ENCODE measurements around the gene DISC1.

The DISC1 gene

DNA sequence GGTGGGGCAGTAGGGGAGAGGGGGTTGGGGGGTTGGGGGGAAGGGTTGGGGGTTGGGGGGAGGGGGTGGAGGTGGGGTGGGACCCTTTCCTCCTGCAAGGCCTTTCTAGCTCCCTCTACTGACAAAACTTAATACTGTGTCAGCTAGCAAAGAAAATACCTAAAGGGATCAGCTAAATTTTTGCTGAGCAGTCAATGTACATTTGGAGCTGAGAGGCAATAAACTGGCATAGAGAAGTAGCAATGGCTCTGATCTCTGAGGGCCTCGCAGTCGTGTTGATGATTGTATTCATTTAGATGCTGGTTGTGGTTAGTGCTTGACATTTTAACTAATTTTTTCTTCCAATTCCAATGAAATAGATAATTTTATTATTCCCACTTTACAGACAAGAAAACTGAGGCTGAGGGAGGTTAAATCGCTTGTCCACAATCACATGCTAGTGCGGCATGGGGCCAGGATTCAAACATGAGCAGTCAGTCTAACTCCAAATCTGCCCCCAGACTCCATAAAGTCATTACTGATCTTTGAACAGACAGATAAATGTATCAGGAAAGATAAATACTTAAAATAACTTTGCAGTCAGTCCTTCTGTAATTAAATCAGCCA lies 357.1 kb downstream of the DISC1 start:
- H3K4me1 Mint-ChIP-seq: no peaks in the 10 kb centered on the region
- no peaks in the 10 kb centered on the region for H3K36me3 Mint-ChIP-seq (ENCODE audit: insufficient read depth)
- H3K9me3 Mint-ChIP-seq: no peaks in the 10 kb centered on the region
- DNase-seq (ENCODE audit: low spot score in 2 of 2) (no peak), ATAC-seq (replicated peaks; ENCODE audit: extremely low read depth, poor library complexity, severe bottlenecking) (no peak)
- H3K27me3 Mint-ChIP-seq: no peaks in the 10 kb centered on the region
- H3K27ac Mint-ChIP-seq (ENCODE audit: low read depth): no peak overlapping the region
- no peak overlapping the region for H3K4me3 Mint-ChIP-seq

DNA sequence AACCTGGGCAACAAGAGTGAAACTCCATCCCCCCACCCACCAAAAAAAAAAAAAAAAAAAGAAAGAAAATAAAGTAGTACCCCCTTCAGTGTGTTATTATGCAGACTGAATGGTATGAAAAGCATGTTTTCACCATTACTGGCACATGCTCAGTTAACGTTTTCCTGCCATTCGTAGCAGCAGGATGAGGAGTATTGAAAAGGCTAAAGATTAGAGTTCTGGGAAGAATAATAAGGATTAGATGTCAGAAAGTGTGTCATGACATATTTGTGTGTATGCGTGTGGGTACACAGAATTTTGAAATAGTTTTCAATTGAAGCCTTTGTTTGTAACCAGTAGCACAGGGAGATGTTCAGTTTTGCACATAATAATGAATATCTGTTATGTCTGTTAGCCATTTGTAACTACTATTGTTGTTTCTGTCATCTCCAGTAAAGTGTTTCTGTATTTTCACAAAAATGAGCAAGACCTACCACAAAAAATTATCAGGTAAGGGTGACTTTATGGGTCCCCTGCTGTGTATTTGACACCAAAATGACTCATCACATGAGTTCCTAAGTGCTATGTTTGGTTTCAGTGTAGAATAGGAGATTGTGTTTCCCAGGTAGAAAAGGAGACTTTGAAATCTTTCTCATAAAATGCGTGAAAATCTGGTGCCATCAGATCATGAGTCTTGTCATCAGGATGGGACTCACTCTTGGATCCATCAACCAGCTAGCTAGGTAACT lies 358.9 kb downstream of the DISC1 start:
- DNase-seq (ENCODE audit: low spot score in 2 of 2) (no peak), ATAC-seq (replicated peaks; ENCODE audit: extremely low read depth, poor library complexity, severe bottlenecking) (no peak)
- H3K4me3 Mint-ChIP-seq: no peak overlapping the region
- H3K4me1 Mint-ChIP-seq: no peaks in the 10 kb centered on the region
- no peaks in the 10 kb centered on the region for H3K9me3 Mint-ChIP-seq
- H3K27ac Mint-ChIP-seq (ENCODE audit: low read depth): no peak overlapping the region
- H3K36me3 Mint-ChIP-seq (ENCODE audit: insufficient read depth): no peaks in the 10 kb centered on the region
- H3K27me3 Mint-ChIP-seq: no peaks in the 10 kb centered on the region

GRCh38 chr1:231986631-231987336 lies 360.2 kb downstream of the DISC1 start:
- Mint-ChIP-seq H3K4me3 (no peak overlapping the region), H3K4me1 (no peaks in the 10 kb centered on the region), H3K27me3 (no peaks in the 10 kb centered on the region), H3K9me3 (no peaks in the 10 kb centered on the region), H3K27ac (ENCODE audit: low read depth) (no peak overlapping the region), H3K36me3 (ENCODE audit: insufficient read depth) (no peaks in the 10 kb centered on the region)
- no peak for DNase-seq (ENCODE audit: low spot score in 2 of 2)
- ATAC-seq (replicated peaks; ENCODE audit: extremely low read depth, poor library complexity, severe bottlenecking): no peak

GRCh38 chr1:231990388-231990787 lies 363.8 kb downstream of the DISC1 start:
- Mint-ChIP-seq H3K36me3 (ENCODE audit: insufficient read depth) (no peaks in the 10 kb centered on the region), H3K27ac (ENCODE audit: low read depth) (no peak overlapping the region), H3K27me3 (no peaks in the 10 kb centered on the region), H3K4me1 (no peaks in the 10 kb centered on the region), H3K9me3 (no peaks in the 10 kb centered on the region), H3K4me3 (no peak overlapping the region)
- no peak for ATAC-seq (replicated peaks; ENCODE audit: extremely low read depth, poor library complexity, severe bottlenecking)
- no peak for DNase-seq (ENCODE audit: low spot score in 2 of 2)

DNA sequence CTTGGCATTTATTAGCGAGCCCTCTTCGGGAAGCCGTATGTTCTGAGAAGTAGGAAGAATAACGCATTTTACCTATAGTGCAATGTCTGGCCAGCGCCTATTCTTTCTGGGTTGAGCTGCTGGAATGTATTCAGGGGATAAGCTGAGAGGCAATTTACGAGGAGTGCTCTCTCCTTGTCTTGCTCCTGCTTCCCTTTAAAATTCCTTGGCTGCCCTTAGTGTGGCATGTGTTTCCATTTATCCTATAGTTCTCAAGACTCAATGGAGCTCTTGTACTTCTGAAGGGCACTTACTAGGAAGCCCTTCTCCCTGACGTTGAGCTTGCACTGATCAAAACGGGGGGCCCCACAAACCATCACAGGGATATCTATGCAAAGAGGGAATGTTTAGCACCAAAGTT lies 364.6 kb downstream of the DISC1 start:
- Mint-ChIP-seq H3K36me3 (ENCODE audit: insufficient read depth) (no peaks in the 10 kb centered on the region), H3K4me1 (no peaks in the 10 kb centered on the region), H3K27ac (ENCODE audit: low read depth) (no peak overlapping the region), H3K4me3 (no peak overlapping the region), H3K27me3 (peaks cover under 1% of the 10 kb centered on the region), H3K9me3 (no peaks in the 10 kb centered on the region)
- ATAC-seq (replicated peaks; ENCODE audit: extremely low read depth, poor library complexity, severe bottlenecking) (no peak), DNase-seq (ENCODE audit: low spot score in 2 of 2) (no peak)

- Mint-ChIP-seq H3K27ac (ENCODE audit: low read depth) (no peak overlapping the region), H3K4me1 (no peaks in the 10 kb centered on the region), H3K9me3 (no peaks in the 10 kb centered on the region), H3K27me3 (peaks cover 29% of the 10 kb centered on the region), H3K4me3 (no peak overlapping the region), H3K36me3 (ENCODE audit: insufficient read depth) (peaks cover 2% of the 10 kb centered on the region)
- ATAC-seq (replicated peaks; ENCODE audit: extremely low read depth, poor library complexity, severe bottlenecking): no peak
- DNase-seq (ENCODE audit: low spot score in 2 of 2): no peak
Measured at GRCh38 chr1:231993968-231994455, 367.4 kb downstream of the DISC1 start.

GRCh38 chr1:231998791-231999190 lies 372.2 kb downstream of the DISC1 start:
- H3K27me3 Mint-ChIP-seq: peaks cover 43% of the 10 kb centered on the region
- H3K9me3 Mint-ChIP-seq: no peaks in the 10 kb centered on the region
- ATAC-seq (replicated peaks; ENCODE audit: extremely low read depth, poor library complexity, severe bottlenecking): no peak
- no peak overlapping the region for H3K27ac Mint-ChIP-seq (ENCODE audit: low read depth)
- peaks cover 2% of the 10 kb centered on the region for H3K36me3 Mint-ChIP-seq (ENCODE audit: insufficient read depth)
- no peaks in the 10 kb centered on the region for H3K4me1 Mint-ChIP-seq
- no peak for DNase-seq (ENCODE audit: low spot score in 2 of 2)
- no peak overlapping the region for H3K4me3 Mint-ChIP-seq

DNA sequence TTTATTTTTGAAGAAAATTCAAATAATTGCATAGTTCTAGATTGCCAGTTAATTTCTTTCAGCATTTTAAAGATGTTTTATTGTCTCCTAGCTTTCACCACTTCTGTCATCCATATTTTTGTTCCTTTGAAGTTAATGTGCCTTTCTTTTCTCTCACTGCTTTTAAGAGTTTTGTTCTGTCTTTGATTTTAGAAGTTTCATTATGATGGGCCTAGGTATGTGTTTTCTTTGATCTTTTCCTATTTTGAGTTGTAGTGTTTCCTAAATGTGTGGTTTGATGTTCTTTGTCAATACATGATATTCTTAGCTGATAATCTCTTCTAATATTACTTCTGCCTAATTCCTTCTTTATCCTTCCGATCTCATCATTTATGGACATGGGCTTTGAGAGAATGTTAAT lies 378.7 kb downstream of the DISC1 start:
- Mint-ChIP-seq H3K9me3 (no peaks in the 10 kb centered on the region), H3K36me3 (ENCODE audit: insufficient read depth) (no peaks in the 10 kb centered on the region), H3K27ac (ENCODE audit: low read depth) (no peak overlapping the region), H3K27me3 (peaks cover 1% of the 10 kb centered on the region), H3K4me1 (no peaks in the 10 kb centered on the region), H3K4me3 (no peak overlapping the region)
- ATAC-seq (replicated peaks; ENCODE audit: extremely low read depth, poor library complexity, severe bottlenecking): no peak
- DNase-seq (ENCODE audit: low spot score in 2 of 2): no peak

- no peaks in the 10 kb centered on the region for H3K9me3 Mint-ChIP-seq
- H3K27me3 Mint-ChIP-seq: no peaks in the 10 kb centered on the region
- no peak for ATAC-seq (replicated peaks; ENCODE audit: extremely low read depth, poor library complexity, severe bottlenecking)
- no peaks in the 10 kb centered on the region for H3K4me1 Mint-ChIP-seq
- H3K27ac Mint-ChIP-seq (ENCODE audit: low read depth): no peak overlapping the region
- H3K4me3 Mint-ChIP-seq: no peak overlapping the region
- H3K36me3 Mint-ChIP-seq (ENCODE audit: insufficient read depth): no peaks in the 10 kb centered on the region
- no peak for DNase-seq (ENCODE audit: low spot score in 2 of 2)
Measured at GRCh38 chr1:232009741-232010140, 383.2 kb downstream of the DISC1 start.

DNA sequence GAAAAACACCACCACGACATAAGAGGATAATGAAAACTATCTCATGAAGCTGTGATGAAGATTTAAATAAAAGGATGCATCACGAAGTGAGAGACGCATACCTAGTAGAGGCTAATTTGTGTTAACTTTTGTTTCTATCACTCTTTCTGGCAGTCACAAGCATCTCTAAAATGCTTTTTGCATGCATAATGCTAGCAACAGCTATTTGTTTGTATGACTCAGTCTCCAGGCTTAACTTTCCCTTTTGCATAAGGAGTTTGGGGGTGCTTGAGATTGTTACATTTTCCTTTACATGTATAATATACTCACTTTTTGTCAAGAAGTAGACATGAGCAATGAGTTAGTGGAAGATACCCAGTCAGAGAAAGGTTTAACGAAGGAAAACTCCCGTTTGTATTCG lies 385.4 kb downstream of the DISC1 start:
- Mint-ChIP-seq H3K36me3 (ENCODE audit: insufficient read depth) (no peaks in the 10 kb centered on the region), H3K4me3 (no peak overlapping the region), H3K9me3 (no peaks in the 10 kb centered on the region), H3K27ac (ENCODE audit: low read depth) (no peak overlapping the region), H3K27me3 (no peaks in the 10 kb centered on the region), H3K4me1 (no peaks in the 10 kb centered on the region)
- DNase-seq (ENCODE audit: low spot score in 2 of 2): no peak
- no peak for ATAC-seq (replicated peaks; ENCODE audit: extremely low read depth, poor library complexity, severe bottlenecking)

DNA sequence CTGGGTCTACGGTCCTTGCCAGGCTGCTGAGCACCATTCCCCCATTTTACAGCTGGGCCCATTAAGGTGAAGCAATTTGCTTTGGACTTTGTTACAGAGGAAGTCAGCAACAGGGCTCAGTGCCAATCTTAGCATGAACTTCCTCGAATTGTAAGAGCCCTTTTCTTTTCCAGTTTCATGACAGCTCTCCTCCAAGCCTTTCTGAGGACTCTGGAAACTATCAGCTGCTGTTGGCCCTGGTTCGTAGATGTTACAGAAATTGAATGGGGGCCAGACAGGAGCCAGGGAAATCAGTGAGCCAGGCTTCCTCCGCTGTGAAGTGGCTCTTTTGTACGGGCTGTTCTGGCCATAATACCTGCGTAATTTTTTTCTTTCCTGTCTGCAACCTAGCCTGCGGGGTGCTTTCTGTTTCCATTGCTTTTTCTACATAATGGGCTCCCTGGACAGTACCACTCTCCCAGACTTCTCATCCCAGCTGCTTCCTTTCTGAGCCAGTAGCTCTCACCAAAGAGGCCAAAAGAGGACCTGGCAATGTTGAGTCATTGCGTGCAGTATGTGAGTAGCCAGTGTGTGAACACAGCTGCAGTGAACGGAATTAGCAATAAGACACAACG lies 386.3 kb downstream of the DISC1 start:
- Mint-ChIP-seq H3K27me3 (no peaks in the 10 kb centered on the region), H3K4me3 (no peak overlapping the region), H3K27ac (ENCODE audit: low read depth) (no peak overlapping the region), H3K36me3 (ENCODE audit: insufficient read depth) (no peaks in the 10 kb centered on the region), H3K9me3 (no peaks in the 10 kb centered on the region), H3K4me1 (no peaks in the 10 kb centered on the region)
- DNase-seq (ENCODE audit: low spot score in 2 of 2) (no peak), ATAC-seq (replicated peaks; ENCODE audit: extremely low read depth, poor library complexity, severe bottlenecking) (no peak)

GRCh38 chr1:232014941-232015340 lies 388.4 kb downstream of the DISC1 start:
- Mint-ChIP-seq H3K9me3 (no peaks in the 10 kb centered on the region), H3K36me3 (ENCODE audit: insufficient read depth) (no peaks in the 10 kb centered on the region), H3K4me3 (no peak overlapping the region), H3K27ac (ENCODE audit: low read depth) (no peak overlapping the region), H3K4me1 (no peaks in the 10 kb centered on the region), H3K27me3 (no peaks in the 10 kb centered on the region)
- no peak for DNase-seq (ENCODE audit: low spot score in 2 of 2)
- ATAC-seq (replicated peaks; ENCODE audit: extremely low read depth, poor library complexity, severe bottlenecking): no peak

Data from central memory CD8-positive, alpha-beta T cell (primary cell).